NCI-H1048 (cell line): ENCODE data around the gene PBX4.

Source experiments
- DNase-seq: peaks from one replicate; lab custom pipeline; 2025; lab: John Stamatoyannopoulos, UW

The PBX4 gene

DNA sequence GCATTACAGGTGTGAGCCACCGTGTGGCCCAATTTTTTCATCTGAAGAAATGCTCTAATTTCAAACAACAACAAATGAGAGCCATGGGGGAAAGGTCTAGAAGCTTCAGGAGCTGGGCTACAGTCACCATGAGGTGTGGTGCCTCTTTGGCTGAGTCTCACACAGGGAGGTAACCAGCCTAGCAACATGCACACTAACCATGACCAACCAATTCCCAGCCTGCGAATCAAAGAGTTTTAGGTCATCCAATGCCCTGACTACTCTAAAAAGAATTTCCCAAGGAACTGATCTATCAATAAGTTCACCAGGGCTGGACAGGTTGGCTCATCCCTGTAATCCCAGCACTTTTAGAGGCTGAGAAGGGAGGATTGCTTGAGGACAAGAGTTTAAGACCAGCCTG lies 29.9 kb downstream of the PBX4 start:
- no peak for DNase-seq

GRCh38 chr19:19587771-19588170 lies 30.7 kb downstream of the PBX4 start:
- no peak for DNase-seq

DNA sequence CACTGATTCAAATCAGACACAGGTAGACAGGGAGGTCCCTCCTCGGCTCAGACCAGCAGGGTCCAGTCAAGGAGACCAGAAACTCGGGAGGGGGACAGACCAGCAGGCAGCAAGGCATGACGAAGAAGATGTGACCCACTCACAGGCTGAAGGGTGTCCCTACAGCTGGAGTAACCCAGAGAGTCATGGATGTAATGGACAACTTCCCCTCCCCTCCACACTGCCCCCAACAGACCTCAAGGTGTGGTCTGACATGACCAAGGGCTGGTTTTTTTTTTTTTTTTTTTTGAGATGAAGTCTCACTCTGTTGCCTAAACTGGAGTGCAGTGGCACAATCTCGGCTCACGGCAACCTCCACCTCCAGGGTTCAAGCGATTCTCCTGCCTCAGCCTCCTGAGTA lies 34.1 kb downstream of the PBX4 start:
- no peak for DNase-seq

DNA sequence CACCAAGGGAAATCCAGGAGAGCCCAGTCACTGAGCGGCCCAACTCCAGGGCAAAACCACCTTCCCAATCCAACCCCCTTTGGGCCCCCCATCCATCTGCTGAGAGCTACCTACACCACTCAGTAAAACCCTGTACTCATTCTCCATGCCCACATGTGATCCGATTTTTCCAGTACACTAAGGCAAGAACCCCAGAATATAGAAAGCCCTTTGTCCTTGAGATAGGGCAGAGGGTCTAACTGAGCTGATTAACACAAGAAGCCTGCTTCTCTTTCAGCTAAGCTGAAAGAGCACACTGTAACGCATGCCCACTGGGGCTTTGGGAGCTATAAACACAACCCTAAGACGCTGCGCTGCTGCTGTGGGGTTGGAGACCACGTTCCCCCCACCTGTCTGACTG lies 36.0 kb downstream of the PBX4 start:
- no peak for DNase-seq

DNA sequence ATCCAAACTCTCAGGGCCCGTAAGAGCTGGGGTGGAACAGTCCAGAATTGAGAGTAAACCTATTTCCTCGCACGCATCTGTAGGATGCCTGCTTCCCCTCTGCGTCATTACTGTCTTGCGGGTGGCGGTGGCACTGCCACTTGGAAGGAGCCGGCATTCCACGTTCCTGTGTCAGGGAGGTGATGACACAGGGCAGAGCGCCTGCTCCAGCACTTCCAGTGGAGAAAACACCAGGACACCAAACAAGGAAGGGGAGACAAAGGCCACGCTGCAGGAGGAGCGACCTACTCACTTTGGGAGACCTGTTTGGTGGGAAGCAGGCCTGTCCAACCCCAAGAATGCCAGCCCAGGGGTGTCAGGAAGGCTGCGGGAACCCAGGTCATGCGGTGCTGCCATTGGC lies 37.1 kb downstream of the PBX4 start:
- DNase-seq, result no peak

- no peak for DNase-seq
Measured at GRCh38 chr19:19580418-19580817, 38.1 kb downstream of the PBX4 start.

GRCh38 chr19:19579533-19580361 lies 38.7 kb downstream of the PBX4 start:
- no peak for DNase-seq

- no peak for DNase-seq
Measured at GRCh38 chr19:19578252-19578651, 40.2 kb downstream of the PBX4 start.

- no peak for DNase-seq
Measured at GRCh38 chr19:19575411-19575810, 43.1 kb downstream of the PBX4 start.

DNA sequence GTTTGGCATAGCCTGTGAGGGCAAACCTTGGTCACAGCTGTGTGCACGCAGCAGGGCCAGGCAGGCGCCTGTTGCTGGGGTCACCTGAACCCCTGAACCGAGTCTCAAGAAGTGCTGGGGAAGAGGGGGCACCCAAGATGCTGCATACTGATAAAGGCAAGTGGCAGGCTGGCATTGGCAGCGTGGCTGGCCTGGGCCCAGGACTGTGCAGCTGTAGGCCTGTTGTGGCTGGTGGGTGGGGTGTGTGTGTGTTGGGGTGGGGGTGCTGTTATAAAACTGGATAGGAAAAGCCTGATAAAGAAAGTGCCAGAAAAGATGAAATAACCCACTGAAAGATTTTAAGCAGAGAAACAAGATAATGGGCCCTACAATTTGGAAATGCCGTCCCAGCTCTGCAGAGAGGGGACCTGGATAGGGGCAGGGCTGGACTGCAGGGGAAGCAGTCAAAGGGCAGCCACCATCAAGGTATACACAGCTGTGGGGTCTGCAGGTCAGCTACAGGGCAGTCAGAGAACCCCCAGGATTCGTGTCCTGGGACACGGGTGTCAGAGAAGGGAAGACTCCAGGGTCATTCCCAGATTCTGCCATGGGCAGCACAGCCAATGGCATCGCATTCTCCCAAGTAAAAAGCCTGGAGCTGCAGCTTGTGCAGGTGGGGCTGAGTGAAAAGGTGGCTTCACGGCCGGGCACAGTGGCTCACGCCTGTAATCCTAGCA lies 47.3 kb downstream of the PBX4 start:
- DNase-seq, result no peak

DNA sequence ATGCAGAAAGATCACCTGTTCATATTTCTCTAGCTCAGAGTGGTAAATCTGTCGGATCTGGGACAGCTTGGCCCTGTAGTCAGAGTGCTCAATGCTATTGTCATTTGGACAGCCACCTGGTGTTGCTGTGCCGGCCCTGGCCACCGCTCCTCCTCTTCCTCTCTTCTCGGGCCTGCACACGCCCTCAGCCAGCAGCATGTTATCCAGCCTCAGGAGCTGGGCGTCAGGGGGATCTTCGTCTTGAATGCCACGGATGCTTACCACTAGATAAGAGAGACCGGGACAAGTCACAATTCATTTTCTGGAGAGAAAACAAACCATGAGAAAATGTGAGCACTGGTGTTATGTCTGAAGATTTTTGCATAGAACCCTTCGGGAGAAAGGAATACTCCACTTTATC lies 47.9 kb downstream of the PBX4 start:
- no peak for DNase-seq

DNA sequence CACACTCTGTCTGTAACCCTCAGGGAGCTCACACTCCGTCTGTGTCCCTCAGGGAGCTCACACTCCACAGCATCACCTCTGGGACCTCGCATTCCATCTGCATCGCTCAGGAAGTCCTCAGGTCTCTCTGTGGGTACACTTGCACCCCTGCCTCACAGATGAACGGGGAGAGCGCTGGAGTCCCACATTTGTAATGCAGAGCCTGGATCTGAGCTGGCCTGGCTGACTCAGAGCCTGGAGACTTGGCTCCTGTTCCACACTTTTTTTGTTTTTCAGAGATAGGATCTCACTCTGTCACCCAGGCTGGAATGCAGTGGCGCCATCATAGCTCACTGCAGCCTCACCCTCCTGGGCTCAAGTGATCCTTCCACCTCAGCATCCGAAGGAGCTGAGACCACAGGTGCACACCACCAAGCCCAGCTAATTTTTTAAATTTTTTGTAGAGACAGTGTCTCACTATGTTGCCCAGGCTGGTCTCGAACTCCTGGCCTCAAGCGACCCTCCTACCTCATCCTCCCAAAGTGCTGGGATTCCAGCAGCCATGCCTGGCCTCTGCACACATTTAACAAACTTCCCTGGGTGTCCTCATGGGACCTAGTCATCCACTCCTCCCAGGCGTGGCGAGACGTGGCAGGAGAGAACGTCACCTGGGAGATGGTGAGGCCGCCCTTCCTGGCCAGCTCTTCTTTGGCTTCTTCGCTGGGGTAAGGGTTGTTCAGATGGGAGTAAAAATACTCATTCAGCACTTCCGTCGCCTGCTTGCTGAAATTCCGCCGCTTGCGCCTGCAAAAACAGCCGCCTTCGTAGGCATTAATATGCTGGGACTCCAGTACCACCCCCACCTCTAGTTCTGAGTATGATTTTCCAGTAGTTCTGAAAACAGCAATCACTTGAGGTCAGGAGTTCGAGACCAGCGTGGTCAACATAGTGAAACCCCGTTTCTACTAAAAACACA lies 49.4 kb downstream of the PBX4 start:
- DNase-seq, result no peak

DNA sequence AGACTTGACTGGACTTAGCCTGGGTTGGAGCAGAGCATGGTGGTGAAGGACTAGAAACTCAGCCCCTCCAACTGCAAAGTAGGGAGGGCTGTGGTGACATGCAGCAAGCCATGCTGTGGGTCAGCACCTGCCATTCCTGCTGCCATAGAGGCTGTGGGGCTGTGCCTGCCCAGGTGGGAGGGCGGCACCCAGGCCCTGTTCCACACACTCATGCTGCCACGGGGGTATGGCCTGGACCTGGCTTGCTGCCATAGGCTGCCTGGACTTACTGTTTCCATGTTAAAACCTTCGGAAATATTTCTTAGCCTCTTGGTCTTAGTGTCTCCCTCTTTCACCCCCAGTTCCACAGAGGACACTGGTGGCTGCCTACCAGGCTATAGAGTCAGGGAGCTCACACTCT lies 51.1 kb downstream of the PBX4 start:
- DNase-seq, result no peak

GRCh38 chr19:19566306-19566705 lies 52.2 kb downstream of the PBX4 start:
- DNase-seq, result no peak

DNA sequence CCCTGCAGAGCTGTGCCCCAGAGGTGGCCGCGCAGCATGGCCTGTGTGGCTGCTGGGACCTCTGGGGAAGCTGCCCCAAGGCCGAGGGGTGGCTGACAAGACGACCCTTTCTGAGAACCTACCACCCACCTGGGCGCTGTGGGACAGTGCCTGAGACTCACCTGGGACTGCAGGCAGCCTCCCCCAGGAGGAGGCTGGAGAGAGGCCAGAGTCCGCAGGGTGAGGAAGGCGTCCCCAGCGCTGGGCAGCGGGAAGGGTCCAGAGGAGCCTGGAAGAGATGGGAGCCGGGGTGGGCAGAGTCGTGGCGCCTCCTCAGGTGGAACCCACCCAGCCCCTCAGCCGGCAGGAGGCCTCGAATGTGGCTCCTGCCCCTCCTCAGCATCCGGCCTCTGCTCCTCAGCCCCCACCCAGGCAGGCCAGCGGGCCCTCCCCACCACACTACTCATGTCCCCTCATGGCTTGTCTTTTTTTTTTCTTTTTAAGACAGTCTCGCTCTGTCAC lies 55.1 kb downstream of the PBX4 start:
- DNase-seq, result no peak

DNA sequence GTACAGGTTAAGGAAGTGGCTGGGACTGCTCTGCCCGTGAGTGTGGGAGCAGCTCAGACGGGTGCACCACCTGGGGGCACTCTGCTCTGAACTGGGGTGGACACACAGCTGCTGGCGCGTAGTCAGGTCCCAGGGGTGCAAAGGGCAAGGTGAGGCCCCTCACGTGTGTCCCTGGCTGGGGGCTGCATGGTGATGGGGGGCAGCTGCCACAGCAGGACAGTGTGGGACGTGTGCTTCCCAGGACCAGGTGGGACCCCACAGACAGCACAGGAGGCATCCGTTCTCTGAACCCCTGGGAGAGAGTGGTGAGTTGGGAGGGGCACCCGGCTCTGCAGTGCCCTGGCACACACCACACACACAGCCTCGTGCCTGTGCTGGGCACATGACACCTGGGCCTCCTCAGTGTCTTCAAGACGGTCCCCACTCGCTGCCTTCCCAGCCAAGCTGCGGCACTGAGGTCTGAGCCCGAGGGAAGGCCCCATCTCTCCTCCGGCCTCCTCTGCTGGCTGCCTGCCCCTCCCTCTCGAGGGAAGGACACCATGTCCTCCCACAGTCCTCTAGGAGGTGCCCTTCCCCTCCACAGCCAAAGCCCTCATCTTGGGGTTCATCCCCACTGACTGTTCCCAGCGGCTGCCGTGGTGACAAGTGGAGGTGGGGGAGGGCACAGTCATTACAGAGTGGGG lies 55.7 kb downstream of the PBX4 start:
- DNase-seq, result no peak

GRCh38 chr19:19561946-19562664 lies 56.4 kb downstream of the PBX4 start:
- DNase-seq, result no peak

- no peak for DNase-seq
Measured at GRCh38 chr19:19559931-19560330, 58.6 kb downstream of the PBX4 start.

GRCh38 chr19:19558636-19559035 lies 59.9 kb downstream of the PBX4 start:
- no peak for DNase-seq

- DNase-seq, result no peak
Measured at GRCh38 chr19:19558055-19558454, 60.4 kb downstream of the PBX4 start.
